ENCODE results near the gene CYP17A1.

CYP17A1 gene

DNA sequence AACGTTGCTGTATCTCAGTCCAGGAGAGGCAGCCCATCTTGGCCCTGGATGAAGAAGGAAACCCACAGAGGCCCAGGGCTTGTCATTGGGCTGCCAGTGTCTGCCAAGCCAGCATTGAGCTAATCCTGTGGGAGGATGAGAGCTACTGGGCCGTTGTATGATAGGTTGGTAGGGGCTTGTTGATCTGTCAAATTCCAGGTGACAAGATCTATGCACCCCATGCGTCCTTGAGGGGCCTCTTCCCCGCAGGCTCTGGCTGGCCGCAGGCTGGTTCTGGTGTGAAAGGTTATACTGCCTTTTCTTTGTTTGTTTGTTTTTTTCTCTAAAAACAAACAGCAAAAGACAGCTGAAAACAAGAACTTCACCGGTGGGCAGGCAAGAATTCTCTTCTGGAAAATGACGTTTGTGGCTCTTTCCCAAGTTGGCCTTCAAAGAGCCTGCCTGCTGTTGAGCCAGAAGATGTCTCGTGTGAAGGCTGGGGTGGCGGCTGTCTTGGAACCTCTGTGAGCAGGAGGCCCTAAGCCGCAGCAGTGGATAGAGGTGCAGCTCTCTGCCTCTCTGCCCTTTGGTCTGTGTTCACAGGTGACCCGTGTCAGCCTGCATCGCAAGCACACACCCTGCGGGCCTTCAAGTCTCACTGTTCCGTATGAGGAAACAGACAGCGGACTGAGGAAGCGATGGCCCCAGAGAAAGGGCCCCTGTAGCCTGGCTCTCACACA, 23.3 kb downstream of the CYP17A1 start:
- Histone ChIP-seq H3K4ac (ENCODE audit: low read depth in 1 of 2, low read length in 2 of 2) (peak overlapping the region in 1 of 2 experiments; percentile 57), H3K4me3 (ENCODE audit: insufficient read depth in 1 of 2, low read depth in 1 of 2, low read length in 2 of 2) (no peak overlapping the region), H2BK15ac (ENCODE audit: low read depth, poor library complexity, severe bottlenecking) (no peak overlapping the region), H4K8ac (ENCODE audit: low read length) (peak overlapping the region; percentile 12), H2AK5ac (ENCODE audit: low read length, severe bottlenecking) (peak overlapping the region; percentile 10), H3K79me1 (replicated peaks; ENCODE audit: low read length, poor library complexity, severe bottlenecking) (peaks cover 29% of the 10 kb centered on the region), H3K18ac (ENCODE audit: low read depth in 1 of 2, low read length in 2 of 2) (peak overlapping the region in 1 of 2 experiments; percentile 54), H3K4me2 (ENCODE audit: low read length, poor library complexity, severe bottlenecking) (no peak overlapping the region), H2BK12ac (ENCODE audit: low read length in 2 of 2) (peak overlapping the region in 1 of 2 experiments; percentile 86), H2BK5ac (ENCODE audit: low read depth, low read length, poor library complexity, severe bottlenecking) (no peak overlapping the region), H3K23ac (ENCODE audit: low read length in 2 of 2) (no peak overlapping the region), H2AFZ (ENCODE audit: low read depth, low read length) (no peak overlapping the region), H3K14ac (ENCODE audit: low read length in 2 of 2) (no peak overlapping the region), H3K4me1 (ENCODE audit: control insufficient read depth, insufficient read depth, low read depth, low read length) (peaks cover 25% of the 10 kb centered on the region), H3K27ac (ENCODE audit: low read length, poor library complexity, severe bottlenecking) (no peak overlapping the region), H3K27me3 (ENCODE audit: control insufficient read depth in 1 of 2, insufficient read depth in 1 of 2, low read length in 2 of 2) (no peaks in the 10 kb centered on the region), H4K91ac (ENCODE audit: low read length) (no peak overlapping the region), H2BK120ac (ENCODE audit: low read depth, low read length) (no peak overlapping the region), H3K36me3 (ENCODE audit: control insufficient read depth in 1 of 2, insufficient read depth in 2 of 2, low read depth in 1 of 2, low read length in 2 of 2) (peaks cover 48 to 55% of the 10 kb centered on the region in 2 experiments), H3K9ac (ENCODE audit: low read length) (peak overlapping the region; percentile 90), H3K9me3 (ENCODE audit: control insufficient read depth, low read length) (no peaks in the 10 kb centered on the region)
- DNase-seq: no peak
- 93% methylated on average over 16 of the region's 16 CpGs for WGBS

DNA sequence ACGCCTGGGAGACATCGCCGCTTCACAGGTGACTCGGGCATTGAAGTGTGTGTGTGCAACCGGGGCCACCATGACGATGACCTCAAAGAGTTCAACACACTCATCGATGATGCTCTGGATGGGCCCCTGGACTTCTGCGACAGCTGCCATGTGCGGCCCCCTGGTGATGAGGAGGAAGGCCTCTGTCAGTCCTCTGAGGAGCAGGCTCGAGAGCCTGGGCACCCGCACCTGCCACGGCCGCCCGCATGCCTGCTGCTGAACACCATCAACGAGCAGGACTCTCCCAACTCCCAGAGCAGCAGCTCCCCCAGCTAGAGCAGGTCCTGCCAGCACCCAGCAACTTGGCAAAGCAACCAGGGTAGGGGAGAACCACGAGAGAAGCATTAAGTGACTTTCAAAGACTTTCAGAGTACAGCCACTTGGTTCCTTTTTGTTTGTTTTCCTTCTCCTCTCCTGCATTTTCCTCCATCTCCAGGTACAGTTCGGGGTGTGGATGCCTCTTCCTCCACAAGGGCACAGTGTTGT, 24.1 kb downstream of the CYP17A1 start:
- Histone ChIP-seq H2BK15ac (ENCODE audit: low read depth, poor library complexity, severe bottlenecking) (no peak overlapping the region), H3K36me3 (ENCODE audit: control insufficient read depth in 1 of 2, insufficient read depth in 2 of 2, low read depth in 1 of 2, low read length in 2 of 2) (peaks cover 48 to 55% of the 10 kb centered on the region in 2 experiments), H2BK12ac (ENCODE audit: low read length in 2 of 2) (peak overlapping the region in 1 of 2 experiments; percentile 47), H3K4me1 (ENCODE audit: control insufficient read depth, insufficient read depth, low read depth, low read length) (peaks cover 26% of the 10 kb centered on the region), H4K8ac (ENCODE audit: low read length) (no peak overlapping the region), H3K9ac (ENCODE audit: low read length) (no peak overlapping the region), H3K14ac (ENCODE audit: low read length in 2 of 2) (no peak overlapping the region), H3K4me3 (ENCODE audit: insufficient read depth in 1 of 2, low read depth in 1 of 2, low read length in 2 of 2) (no peak overlapping the region), H2AFZ (ENCODE audit: low read depth, low read length) (no peak overlapping the region), H2BK5ac (ENCODE audit: low read depth, low read length, poor library complexity, severe bottlenecking) (no peak overlapping the region), H3K9me3 (ENCODE audit: control insufficient read depth, low read length) (no peaks in the 10 kb centered on the region), H4K91ac (ENCODE audit: low read length) (no peak overlapping the region), H3K27ac (ENCODE audit: low read length, poor library complexity, severe bottlenecking) (no peak overlapping the region), H3K27me3 (ENCODE audit: control insufficient read depth in 1 of 2, insufficient read depth in 1 of 2, low read length in 2 of 2) (no peaks in the 10 kb centered on the region), H3K23ac (ENCODE audit: low read length in 2 of 2) (no peak overlapping the region), H3K18ac (ENCODE audit: low read depth in 1 of 2, low read length in 2 of 2) (no peak overlapping the region), H3K4me2 (ENCODE audit: low read length, poor library complexity, severe bottlenecking) (no peak overlapping the region), H2AK5ac (ENCODE audit: low read length, severe bottlenecking) (no peak overlapping the region), H2BK120ac (ENCODE audit: low read depth, low read length) (no peak overlapping the region), H3K79me1 (replicated peaks; ENCODE audit: low read length, poor library complexity, severe bottlenecking) (peaks cover 34% of the 10 kb centered on the region), H3K4ac (ENCODE audit: low read depth in 1 of 2, low read length in 2 of 2) (no peak overlapping the region)
- WGBS: 98% methylated on average over 16 of the region's 17 CpGs
- DNase-seq: no peak

DNA sequence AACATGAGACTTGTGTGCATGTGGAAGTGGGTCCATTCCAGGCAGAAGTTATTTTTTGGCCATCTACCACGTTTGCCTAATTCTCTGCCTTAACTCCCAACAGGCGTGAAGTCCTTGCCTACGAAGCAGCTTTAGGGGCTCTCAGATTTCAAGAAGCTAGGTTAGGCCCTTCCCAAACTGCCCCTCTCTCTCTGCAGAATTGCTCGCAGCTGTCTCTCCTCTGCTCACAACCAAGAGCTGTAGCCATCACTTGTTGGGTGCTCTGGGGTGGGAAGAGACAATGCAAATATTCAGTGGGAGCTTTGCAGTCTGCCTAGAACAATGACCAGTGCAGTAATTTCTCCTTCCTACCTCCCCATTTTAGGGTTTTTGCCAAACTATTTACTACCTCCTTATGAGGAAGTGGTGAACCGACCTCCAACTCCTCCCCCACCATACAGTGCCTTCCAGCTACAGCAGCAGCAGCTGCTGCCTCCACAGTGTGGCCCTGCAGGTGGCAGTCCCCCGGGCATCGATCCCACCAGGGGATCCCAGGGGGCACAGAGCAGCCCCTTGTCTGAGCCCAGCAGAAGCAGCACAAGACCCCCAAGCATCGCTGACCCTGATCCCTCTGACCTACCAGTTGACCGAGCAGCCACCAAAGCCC, 24.9 kb downstream of the CYP17A1 start:
- Histone ChIP-seq H3K79me1 (replicated peaks; ENCODE audit: low read length, poor library complexity, severe bottlenecking) (peaks cover 33% of the 10 kb centered on the region), H3K27me3 (ENCODE audit: control insufficient read depth in 1 of 2, insufficient read depth in 1 of 2, low read length in 2 of 2) (no peaks in the 10 kb centered on the region), H3K23ac (ENCODE audit: low read length in 2 of 2) (no peak overlapping the region), H4K8ac (ENCODE audit: low read length) (no peak overlapping the region), H2BK12ac (ENCODE audit: low read length in 2 of 2) (no peak overlapping the region), H3K4me3 (ENCODE audit: insufficient read depth in 1 of 2, low read depth in 1 of 2, low read length in 2 of 2) (no peak overlapping the region), H4K91ac (ENCODE audit: low read length) (no peak overlapping the region), H2BK15ac (ENCODE audit: low read depth, poor library complexity, severe bottlenecking) (no peak overlapping the region), H3K36me3 (ENCODE audit: control insufficient read depth in 1 of 2, insufficient read depth in 2 of 2, low read depth in 1 of 2, low read length in 2 of 2) (peaks cover 48 to 55% of the 10 kb centered on the region in 2 experiments), H3K14ac (ENCODE audit: low read length in 2 of 2) (no peak overlapping the region), H3K18ac (ENCODE audit: low read depth in 1 of 2, low read length in 2 of 2) (no peak overlapping the region), H3K9me3 (ENCODE audit: control insufficient read depth, low read length) (no peaks in the 10 kb centered on the region), H3K9ac (ENCODE audit: low read length) (no peak overlapping the region), H2BK5ac (ENCODE audit: low read depth, low read length, poor library complexity, severe bottlenecking) (no peak overlapping the region), H2BK120ac (ENCODE audit: low read depth, low read length) (no peak overlapping the region), H3K4me1 (ENCODE audit: control insufficient read depth, insufficient read depth, low read depth, low read length) (peaks cover 26% of the 10 kb centered on the region), H2AFZ (ENCODE audit: low read depth, low read length) (no peak overlapping the region), H2AK5ac (ENCODE audit: low read length, severe bottlenecking) (no peak overlapping the region), H3K4me2 (ENCODE audit: low read length, poor library complexity, severe bottlenecking) (no peak overlapping the region), H3K4ac (ENCODE audit: low read depth in 1 of 2, low read length in 2 of 2) (no peak overlapping the region), H3K27ac (ENCODE audit: low read length, poor library complexity, severe bottlenecking) (no peak overlapping the region)
- DNase-seq: no peak
- WGBS: 89% methylated on average over 8 of the region's 9 CpGs

DNA sequence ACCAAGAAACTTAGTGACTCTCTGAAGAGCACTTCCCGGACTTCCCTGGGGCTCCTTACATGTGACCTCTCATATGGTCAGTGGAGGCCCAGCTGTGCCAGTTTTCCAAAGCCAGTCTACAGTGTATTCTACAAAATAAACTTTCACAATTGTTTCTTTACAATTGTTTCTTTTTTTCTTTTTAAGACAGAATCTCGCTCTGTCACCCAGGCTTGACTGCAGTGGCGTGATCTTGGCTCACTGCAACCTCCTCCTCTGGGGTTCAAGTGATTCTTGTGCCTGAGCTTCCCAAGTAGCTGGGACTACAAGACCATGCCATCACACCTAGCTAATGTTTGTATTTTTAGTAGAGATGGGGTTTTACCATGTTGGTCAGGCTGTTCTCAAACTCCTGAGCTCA, 25.9 kb downstream of the CYP17A1 start:
- Histone ChIP-seq H3K9ac (ENCODE audit: low read length) (no peak overlapping the region), H3K18ac (ENCODE audit: low read depth in 1 of 2, low read length in 2 of 2) (no peak overlapping the region), H3K23ac (ENCODE audit: low read length in 2 of 2) (no peak overlapping the region), H4K8ac (ENCODE audit: low read length) (no peak overlapping the region), H3K27ac (ENCODE audit: low read length, poor library complexity, severe bottlenecking) (no peak overlapping the region), H3K79me1 (replicated peaks; ENCODE audit: low read length, poor library complexity, severe bottlenecking) (peaks cover 35% of the 10 kb centered on the region), H3K27me3 (ENCODE audit: control insufficient read depth in 1 of 2, insufficient read depth in 1 of 2, low read length in 2 of 2) (no peaks in the 10 kb centered on the region), H3K36me3 (ENCODE audit: control insufficient read depth in 1 of 2, insufficient read depth in 2 of 2, low read depth in 1 of 2, low read length in 2 of 2) (peaks cover 48 to 58% of the 10 kb centered on the region in 2 experiments), H2BK12ac (ENCODE audit: low read length in 2 of 2) (no peak overlapping the region), H4K91ac (ENCODE audit: low read length) (no peak overlapping the region), H2BK5ac (ENCODE audit: low read depth, low read length, poor library complexity, severe bottlenecking) (no peak overlapping the region), H2AFZ (ENCODE audit: low read depth, low read length) (no peak overlapping the region), H3K4me2 (ENCODE audit: low read length, poor library complexity, severe bottlenecking) (no peak overlapping the region), H3K4ac (ENCODE audit: low read depth in 1 of 2, low read length in 2 of 2) (no peak overlapping the region), H3K14ac (ENCODE audit: low read length in 2 of 2) (no peak overlapping the region), H3K9me3 (ENCODE audit: control insufficient read depth, low read length) (no peaks in the 10 kb centered on the region), H3K4me1 (ENCODE audit: control insufficient read depth, insufficient read depth, low read depth, low read length) (peaks cover 24% of the 10 kb centered on the region), H2BK120ac (ENCODE audit: low read depth, low read length) (no peak overlapping the region), H3K4me3 (ENCODE audit: insufficient read depth in 1 of 2, low read depth in 1 of 2, low read length in 2 of 2) (no peak overlapping the region), H2BK15ac (ENCODE audit: low read depth, poor library complexity, severe bottlenecking) (no peak overlapping the region), H2AK5ac (ENCODE audit: low read length, severe bottlenecking) (no peak overlapping the region)
- DNase-seq: no peak
- WGBS: 92% methylated on average over 3 of the region's 3 CpGs
